Measurements from ENCODE around the gene TEX54. TPM values are rescaled to one million over a fixed set of nuclear protein-coding genes. Genes with fewer than 3 reads are reported as not detected.

The TEX54 gene
- total and polyA plus RNA-seq, 2 of the 13 experiments (the other 11 are each of a cell fraction or from before 2014, with no cell fraction given), result not detected

- no peak for TF ChIP-seq AFF4 (CRISPR knock-in tag; IDR thresholded peaks at IDR 0.05)
- TF ChIP-seq ZNF430 (CRISPR knock-in tag; IDR thresholded peaks at IDR 0.05), result peak; percentile 46; the same call in 1 of the 2 replicates
- TF ChIP-seq TBL1XR1 (IDR thresholded peaks at IDR 0.05; ENCODE audit: borderline replicate concordance, low read length, partially characterized antibody), result no peak
- TF ChIP-seq ATF7-NPFF (CRISPR knock-in tag; IDR thresholded peaks at IDR 0.05; ENCODE audit: low read depth), result peak; percentile 79
- no peak for TF ChIP-seq ZNF382 (CRISPR knock-in tag; IDR thresholded peaks at IDR 0.05; ENCODE audit: borderline replicate concordance)
- peak; percentile 99 for TF ChIP-seq THAP9 (CRISPR knock-in tag; IDR thresholded peaks at IDR 0.05; ENCODE audit: borderline replicate concordance)
- peak; percentile 59 for TF ChIP-seq ZEB1 (IDR thresholded peaks at IDR 0.05; ENCODE audit: insufficient replicate concordance, low read depth)
- TF ChIP-seq CREBL2 (CRISPR knock-in tag; IDR thresholded peaks at IDR 0.05; ENCODE audit: borderline replicate concordance), result no peak; the same call in 1 of the 2 replicates
- TF ChIP-seq ZNF280D (CRISPR knock-in tag; IDR thresholded peaks at IDR 0.05), result no peak
- peak; percentile 94 for TF ChIP-seq SPEN (CRISPR knock-in tag; IDR thresholded peaks at IDR 0.05; ENCODE audit: low read depth)
- TF ChIP-seq JUNB (CRISPR knock-in tag; IDR thresholded peaks at IDR 0.05; ENCODE audit: borderline replicate concordance), result peak; percentile 47; the same call in 1 of the 2 replicates
- no peak for TF ChIP-seq ETS1 (CRISPR knock-in tag; IDR thresholded peaks at IDR 0.05)
- no peak for TF ChIP-seq FOXO4 (CRISPR knock-in tag; conservative IDR thresholded peaks at IDR 0.05)
Measured at GRCh38 chr11:62839050-62839945, 6.7 kb upstream of the TEX54 start, which contains the start of gene WDR74 (continued).
